ENCODE results near the gene ATP6V0D1. TPM values are rescaled to one million over a fixed set of nuclear protein-coding genes. Genes with fewer than 3 reads are reported as not detected.

Gene ATP6V0D1
- total RNA-seq: 104 and 140 TPM in 2 replicates

GRCh38 chr16:67480833-67481560, at the start of gene ATP6V0D1:
Gene ATP6V0D1 (minus strand): TSS chr16:67481157. CDS start chr16:67481086, 71 bp downstream.

GRCh38 chr16:67528222-67528869, 47.4 kb upstream of the ATP6V0D1 start, which contains the start of gene RIPOR1:
Gene RIPOR1 (plus strand): TSS chr16:67528829. CDS start chr16:67538447, 9,618 bp downstream.

GRCh38 chr16:67483150-67483549, 2.2 kb upstream of the ATP6V0D1 start, which contains the start of gene AGRP:
Gene AGRP (minus strand): TSS chr16:67483547. CDS start chr16:67483398, 149 bp downstream.

GRCh38 chr16:67430977-67431774, 49.8 kb downstream of the ATP6V0D1 start, which contains the start of gene HSD11B2:
Gene HSD11B2 (plus strand): TSS chr16:67431121. CDS start chr16:67431249, 128 bp downstream.

GRCh38 chr16:67415872-67416793, 64.8 kb downstream of the ATP6V0D1 start, which contains the start of gene ZDHHC1:
Gene ZDHHC1 (minus strand): TSS chr16:67416477. CDS start chr16:67407775, 8,702 bp downstream.

GRCh38 chr16:67393111-67393787, 87.7 kb downstream of the ATP6V0D1 start, which contains the start of gene TPPP3:
Gene TPPP3 (minus strand): TSS chr16:67393498. CDS start chr16:67391111, 2,387 bp downstream.

Other genes with a start within 250 kb of the ATP6V0D1 start
- 8.0 and 25.0 TPM in 2 replicates for gene FHOD1, start 233.7 kb downstream of the ATP6V0D1 start, total RNA-seq
- gene SLC9A5, start 232.2 kb downstream of the ATP6V0D1 start, total RNA-seq: 1.5 and 2.4 TPM in 2 replicates
- gene PLEKHG4, start 201.6 kb downstream of the ATP6V0D1 start, total RNA-seq: 13.1 and 28.2 TPM in 2 replicates
- not detected in 2 replicates for gene KCTD19, start 154.4 kb downstream of the ATP6V0D1 start, total RNA-seq
- gene LRRC36, start 154.3 kb downstream of the ATP6V0D1 start, total RNA-seq: not detected in 2 replicates
- gene TPPP3, start 87.7 kb downstream of the ATP6V0D1 start, total RNA-seq: 0.46 and 0.59 TPM in 2 replicates
- gene ZDHHC1, start 64.7 kb downstream of the ATP6V0D1 start, total RNA-seq: 5.6 and 6.4 TPM in 2 replicates
- gene HSD11B2, start 50.0 kb downstream of the ATP6V0D1 start, total RNA-seq: 0.59 TPM in 1 of 2 replicates, not detected in the other
- not detected in 2 replicates for gene AGRP, start 2.4 kb upstream of the ATP6V0D1 start, total RNA-seq
- 32.1 and 83.6 TPM in 2 replicates for gene RIPOR1, start 47.7 kb upstream of the ATP6V0D1 start, total RNA-seq
- 13.4 and 16.6 TPM in 2 replicates for gene CTCF, start 81.4 kb upstream of the ATP6V0D1 start, total RNA-seq
- gene CARMIL2, start 164.0 kb upstream of the ATP6V0D1 start, total RNA-seq: under 0.01 and 0.37 TPM in 2 replicates
- gene ACD, start 179.1 kb upstream of the ATP6V0D1 start, total RNA-seq: 11.3 and 15.8 TPM in 2 replicates
- gene PARD6A, start 179.8 kb upstream of the ATP6V0D1 start, total RNA-seq: 0.59 and 1.2 TPM in 2 replicates
- gene ENKD1, start 185.6 kb upstream of the ATP6V0D1 start, total RNA-seq: 12.4 and 14.0 TPM in 2 replicates
- gene C16orf86, start 185.7 kb upstream of the ATP6V0D1 start, total RNA-seq: 2.2 and 5.6 TPM in 2 replicates
- gene GFOD2, start 238.2 kb upstream of the ATP6V0D1 start, total RNA-seq: 12.5 and 20.3 TPM in 2 replicates